Keratinocyte (primary cell): ENCODE results near the gene SLC25A34. TPM values are rescaled to one million over a fixed set of nuclear protein-coding genes. Genes with fewer than 3 reads are reported as not detected.

Experiments
- DNase-seq: peaks from one replicate; pipeline ENCODE4 v3.0.0-alpha.2; 2011; ENCODE audit warnings: low read depth, missing footprints, low spot score
- FAIRE-seq: peaks from 2 replicates; lab custom pipeline; 2011; peaks lifted over from hg19 to GRCh38; lab: Jason Lieb, UNC
- H2AFZ ChIP-seq: 2 replicates; pipeline ENCODE4 v1.6.0; 2012; ENCODE audit warnings: low read length, control low read depth, inconsistent platforms; ENCODE audit not compliant: control insufficient read depth
- H3K27ac ChIP-seq: 2 replicates; pipeline ENCODE4 v1.5.1; 2011; ENCODE audit warnings: low read length; ENCODE audit not compliant: control insufficient read depth, insufficient read depth
- H3K27me3 ChIP-seq: 3 replicates; pipeline ENCODE4 v1.6.0; 2011; ENCODE audit warnings: low read length; ENCODE audit not compliant: control insufficient read depth, insufficient read depth; ENCODE audit errors: extremely low read depth
- H3K36me3 ChIP-seq, 2 experiments: 2 replicates in 1 of 2; 3 replicates in 1 of 2; pipeline ENCODE4 v1.5.1; 2011; ENCODE audit warnings: low read length in 2 of 2, mild to moderate bottlenecking in 1 of 2; ENCODE audit not compliant: control insufficient read depth in 2 of 2, insufficient read depth in 2 of 2; ENCODE audit errors: extremely low read depth in 1 of 2
- H3K4me1 ChIP-seq: 3 replicates; pipeline ENCODE4 v1.5.1; 2011; ENCODE audit warnings: low read length; ENCODE audit not compliant: control insufficient read depth, insufficient read depth; ENCODE audit errors: extremely low read depth
- H3K4me2 ChIP-seq: 3 replicates; pipeline ENCODE4 v1.6.0; 2011; ENCODE audit warnings: low read depth, low read length; ENCODE audit not compliant: control insufficient read depth, insufficient read depth; ENCODE audit errors: extremely low read depth
- H3K4me3 ChIP-seq, 3 experiments: fragments of 200-600 bp in 1 of 3; sonication (generic) in 1 of 3; 2 replicates in 2 of 3; 3 replicates in 1 of 3; pipeline ENCODE4 v1.5.1; 2011 to 2016; ENCODE audit warnings: low read length in 3 of 3, mild to moderate bottlenecking in 3 of 3, control low read depth in 2 of 3, inconsistent platforms in 1 of 3, low read depth in 1 of 3, mixed read lengths in 1 of 3, mixed run types in 1 of 3, moderate library complexity in 1 of 3; ENCODE audit not compliant: control insufficient read depth in 2 of 3, insufficient read depth in 2 of 3; ENCODE audit errors: extremely low read depth in 1 of 3
- H3K79me2 ChIP-seq: 2 replicates; pipeline ENCODE4 v1.6.0; 2012; ENCODE audit warnings: low read length; ENCODE audit not compliant: control insufficient read depth, insufficient read depth
- H3K9ac ChIP-seq: 3 replicates; pipeline ENCODE4 v1.6.0; 2011; ENCODE audit warnings: low read length; ENCODE audit not compliant: control insufficient read depth, insufficient read depth; ENCODE audit errors: extremely low read depth
- H3K9me1 ChIP-seq: 3 replicates; pipeline ENCODE4 v1.6.0; 2011; ENCODE audit warnings: low read length; ENCODE audit not compliant: control insufficient read depth, insufficient read depth; ENCODE audit errors: extremely low read depth
- H3K9me3 ChIP-seq: 2 replicates; pipeline ENCODE4 v1.5.1; 2012; ENCODE audit warnings: low read depth, low read length; ENCODE audit not compliant: control insufficient read depth
- H4K20me1 ChIP-seq: 3 replicates; pipeline ENCODE4 v1.6.0; 2011; ENCODE audit warnings: low read length; ENCODE audit not compliant: control insufficient read depth, insufficient read depth; ENCODE audit errors: extremely low read depth
- CTCF ChIP-seq, 3 experiments: IDR thresholded peaks in 1 of 3; conservative IDR thresholded peaks in 1 of 3; optimal IDR thresholded peaks in 1 of 3; 2 replicates in 2 of 3; 3 replicates in 1 of 3; pipeline versions ENCODE3 to v1.5.1; 2011; ENCODE audit warnings: low read length in 3 of 3, mild to moderate bottlenecking in 3 of 3, moderate library complexity in 2 of 3, control low read depth in 1 of 3, inconsistent platforms in 1 of 3; ENCODE audit not compliant: insufficient read depth in 2 of 3; ENCODE audit errors: extremely low read depth in 1 of 3
- EZH2 ChIP-seq: IDR thresholded peaks from one replicate; pipeline ENCODE4 v1.6.1; 2012; ENCODE audit warnings: inconsistent platforms, mild to moderate bottlenecking, low read length, moderate library complexity
- dilution Hi-C: fragments of 300-500 bp; cut with MboI; formaldehyde crosslinking; loops from one replicate; pipeline ENCODE4 v1.7.0; 2020; ENCODE audit warnings: low sequenced_read_pairs; ENCODE audit not compliant: extremely low pct_ligation_motif_present
- polyA plus RNA-seq, 5 experiments: library from polyadenylated mRNA; depleted of rRNA in 3 of 5; stranded (reverse) in 3 of 5; stranded (forward) in 1 of 5; unstranded in 1 of 5; fragments of >200 nt; gene quantifications; 1 replicate in 1 of 5; 2 replicates in 3 of 5; 3 replicates in 1 of 5; pipeline versions ENCODE4 v1.2.1 to v1.2.3, GENCODE V29; 2011 to 2012; ENCODE audit warnings: missing spikeins in 2 of 5, low read depth in 1 of 5, low replicate concordance in 1 of 5

The SLC25A34 gene
- polyA plus RNA-seq, 1 donor (not counting 4 experiments of a cell fraction or from before 2014, with no cell fraction given), result 0.46 TPM

GRCh38 chr1:15732686-15733081, 3.4 kb upstream of the SLC25A34 start:
- no peak for FAIRE-seq
- dilution Hi-C loops, result no loop called here
- no peak overlapping the region for H3K27ac ChIP-seq

GRCh38 chr1:15733218-15733725, 2.8 kb upstream of the SLC25A34 start:
- no peak for TF ChIP-seq CTCF (optimal IDR thresholded peaks at IDR 0.05 in 1 of 3, IDR thresholded peaks at IDR 0.05 in 1 of 3, conservative IDR thresholded peaks at IDR 0.05 in 1 of 3; ENCODE audit: extremely low read depth in 1 of 3, insufficient read depth in 2 of 3, low read length in 3 of 3)
- no peak for TF ChIP-seq EZH2
- dilution Hi-C loops, result no loop called here
- no peak for FAIRE-seq

More at GRCh38 chr1:15732686-15733081, 3.4 kb upstream of the SLC25A34 start:
- H3K4me2 ChIP-seq, result no peak overlapping the region
- no peak for DNase-seq
- no peak overlapping the region for H2AFZ ChIP-seq
- no peaks in the 10 kb centered on the region for H3K27me3 ChIP-seq
- H3K9ac ChIP-seq, result no peak overlapping the region
- H3K4me1 ChIP-seq, result peaks cover 10% of the 10 kb centered on the region
- TF ChIP-seq CTCF (optimal IDR thresholded peaks at IDR 0.05 in 1 of 3, IDR thresholded peaks at IDR 0.05 in 1 of 3, conservative IDR thresholded peaks at IDR 0.05 in 1 of 3; ENCODE audit: extremely low read depth in 1 of 3, insufficient read depth in 2 of 3, low read length in 3 of 3), result no peak
- TF ChIP-seq EZH2, result no peak
- peaks cover 37 to 40% of the 10 kb centered on the region in 2 experiments for H3K36me3 ChIP-seq
- no peaks in the 10 kb centered on the region for H3K79me2 ChIP-seq
- no peaks in the 10 kb centered on the region for H3K9me1 ChIP-seq
- no peak overlapping the region for H3K4me3 ChIP-seq
- no peaks in the 10 kb centered on the region for H3K9me3 ChIP-seq
- H4K20me1 ChIP-seq, result no peaks in the 10 kb centered on the region

More at GRCh38 chr1:15733218-15733725, 2.8 kb upstream of the SLC25A34 start:
- Histone ChIP-seq H3K4me2 (no peak overlapping the region), H3K9me3 (no peaks in the 10 kb centered on the region), H3K4me1 (peaks cover 10% of the 10 kb centered on the region), H3K4me3 (no peak overlapping the region), H3K36me3 (peaks cover 31 to 37% of the 10 kb centered on the region in 2 experiments), H4K20me1 (no peaks in the 10 kb centered on the region), H3K9ac (no peak overlapping the region), H3K27ac (no peak overlapping the region), H3K27me3 (no peaks in the 10 kb centered on the region), H3K9me1 (no peaks in the 10 kb centered on the region), H2AFZ (no peak overlapping the region), H3K79me2 (no peaks in the 10 kb centered on the region)
- DNase-seq, result no peak
